Esophagus squamous epithelium (tissue), 4 donors: ENCODE results near the gene LAMP1.

ENCODE experiments used
- CTCF ChIP-seq, 6 experiments: fragments of 450-650 bp in 4 of 6; fragments of 200-600 bp in 2 of 6; sonication (generic) in 2 of 6; IDR thresholded peaks; one replicate each; pipeline ENCODE4 v1.5.1; 2016 to 2019; ENCODE audit warnings: antibody characterized with exemption in 6 of 6, mild to moderate bottlenecking in 4 of 6, moderate library complexity in 4 of 6
- POLR2A ChIP-seq, 4 donors: fragments of 450-650 bp; IDR thresholded peaks; one replicate each; pipeline ENCODE4 v1.6.1; 2017; ENCODE audit warnings: antibody characterized with exemption in 4 of 4, mild to moderate bottlenecking in 4 of 4, moderate library complexity in 3 of 4

GRCh38 chr13:113305208-113305607 lies 8.2 kb downstream of the LAMP1 start:
- TF ChIP-seq CTCF (IDR thresholded peaks at IDR 0.05): no peak
- TF ChIP-seq POLR2A (IDR thresholded peaks at IDR 0.05): no peak
